Endothelial cell (in vitro differentiated cells): ENCODE results near the gene CACNA1B. TPM values are rescaled to one million over a fixed set of nuclear protein-coding genes. Genes with fewer than 3 reads are reported as not detected.

Experiments used
- DNase-seq: peaks from one replicate; pipeline ENCODE4 v3.0.0; 2021; ENCODE audit warnings: low spot score
- H3K27ac Mint-ChIP-seq: one replicate; pipeline ENCODE4 v1.8.0; 2021; ENCODE audit warnings: mixed read lengths, inconsistent platforms; ENCODE audit not compliant: unreplicated experiment
- H3K27me3 Mint-ChIP-seq: one replicate; pipeline ENCODE4 v1.8.0; 2021; ENCODE audit warnings: mild to moderate bottlenecking, moderate library complexity, mixed read lengths, inconsistent platforms; ENCODE audit not compliant: unreplicated experiment
- H3K36me3 Mint-ChIP-seq: one replicate; pipeline ENCODE4 v1.8.0; 2021; ENCODE audit warnings: mild to moderate bottlenecking, low read depth, mixed read lengths, inconsistent platforms; ENCODE audit not compliant: unreplicated experiment
- H3K4me1 Mint-ChIP-seq: one replicate; pipeline ENCODE4 v1.8.0; 2021; ENCODE audit warnings: mild to moderate bottlenecking, mixed read lengths, inconsistent platforms; ENCODE audit not compliant: unreplicated experiment
- H3K4me3 Mint-ChIP-seq: one replicate; pipeline ENCODE4 v1.8.0; 2021; ENCODE audit warnings: mild to moderate bottlenecking, mixed read lengths, inconsistent platforms; ENCODE audit not compliant: unreplicated experiment
- H3K9me3 Mint-ChIP-seq: one replicate; pipeline ENCODE4 v1.8.0; 2021; ENCODE audit warnings: mixed read lengths, inconsistent platforms; ENCODE audit not compliant: unreplicated experiment
- CTCF ChIP-seq: fragments of 200-600 bp; sonication (generic); IDR thresholded peaks from one replicate; pipeline ENCODE4 v1.5.0; 2021; ENCODE audit warnings: antibody characterized with exemption; ENCODE audit not compliant: unreplicated experiment
- total RNA-seq: library from RNA; stranded (reverse); fragmentation: NEBNext Ultra II Directional; extraction: Animal tissue kit (Norgen Biotek cat#: 25700); gene quantifications from one replicate; pipeline ENCODE4 v1.2.1, GENCODE V29; 2021; ENCODE audit not compliant: unreplicated experiment

Gene CACNA1B
- total RNA-seq, 1 donor from 2014 or later, result 2.0 TPM

DNA sequence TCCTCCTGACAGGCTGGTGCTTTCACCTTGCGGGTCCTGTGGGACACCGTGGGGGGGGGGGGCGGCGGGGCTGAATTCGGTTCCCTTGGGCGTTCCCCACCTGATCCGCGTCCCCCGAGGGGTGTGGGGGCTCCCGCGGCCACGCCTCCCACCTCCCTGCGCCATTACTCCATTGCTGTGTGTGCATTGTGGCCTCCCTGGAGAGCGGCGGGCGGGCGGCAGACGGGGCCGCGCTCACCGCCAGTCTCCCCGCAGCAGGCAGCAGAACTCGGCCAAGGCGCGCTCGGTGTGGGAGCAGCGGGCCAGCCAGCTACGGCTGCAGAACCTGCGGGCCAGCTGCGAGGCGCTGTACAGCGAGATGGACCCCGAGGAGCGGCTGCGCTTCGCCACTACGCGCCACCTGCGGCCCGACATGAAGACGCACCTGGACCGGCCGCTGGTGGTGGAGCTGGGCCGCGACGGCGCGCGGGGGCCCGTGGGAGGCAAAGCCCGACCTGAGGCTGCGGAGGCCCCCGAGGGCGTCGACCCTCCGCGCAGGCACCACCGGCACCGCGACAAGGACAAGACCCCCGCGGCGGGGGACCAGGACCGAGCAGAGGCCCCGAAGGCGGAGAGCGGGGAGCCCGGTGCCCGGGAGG, 145.3 kb downstream of the CACNA1B start:
- Mint-ChIP-seq H3K27ac (no peak overlapping the region), H3K27me3 (peaks cover 8% of the 10 kb centered on the region), H3K36me3 (no peaks in the 10 kb centered on the region), H3K4me3 (no peak overlapping the region), H3K4me1 (no peaks in the 10 kb centered on the region), H3K9me3 (no peaks in the 10 kb centered on the region)
- no peak for TF ChIP-seq CTCF
- DNase-seq, result no peak

GRCh38 chr9:138023394-138024124, 146.0 kb downstream of the CACNA1B start:
- no peak for TF ChIP-seq CTCF
- Mint-ChIP-seq H3K27ac (no peak overlapping the region), H3K9me3 (no peaks in the 10 kb centered on the region), H3K27me3 (peaks cover 8% of the 10 kb centered on the region), H3K4me1 (no peaks in the 10 kb centered on the region), H3K36me3 (no peaks in the 10 kb centered on the region), H3K4me3 (no peak overlapping the region)
- DNase-seq, result no peak

DNA sequence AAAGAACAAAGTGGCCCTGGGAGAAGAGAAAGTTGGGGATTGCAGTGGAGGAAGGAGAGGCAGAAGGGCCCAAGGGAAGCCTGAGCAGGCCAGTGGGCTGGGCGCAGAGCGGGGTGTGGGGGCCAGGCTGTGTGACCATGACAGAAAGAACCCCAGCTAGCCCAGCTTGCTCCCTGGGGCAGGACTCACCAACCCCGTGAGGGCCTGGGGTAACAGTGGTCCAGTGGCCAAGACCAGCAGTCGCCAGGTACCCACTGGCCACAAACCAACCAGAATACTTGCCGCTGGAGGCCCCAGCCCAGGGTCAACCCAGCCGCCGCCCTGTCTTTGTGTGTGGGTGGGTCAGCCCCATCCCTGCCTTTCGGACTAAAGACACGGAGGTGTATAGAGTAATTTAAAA, 146.5 kb downstream of the CACNA1B start:
- no peaks in the 10 kb centered on the region for H3K4me1 Mint-ChIP-seq
- TF ChIP-seq CTCF, result no peak
- H3K9me3 Mint-ChIP-seq, result no peaks in the 10 kb centered on the region
- H3K27me3 Mint-ChIP-seq, result peaks cover 8% of the 10 kb centered on the region
- H3K36me3 Mint-ChIP-seq, result no peaks in the 10 kb centered on the region
- no peak overlapping the region for H3K27ac Mint-ChIP-seq
- H3K4me3 Mint-ChIP-seq, result no peak overlapping the region
- DNase-seq, result no peak

DNA sequence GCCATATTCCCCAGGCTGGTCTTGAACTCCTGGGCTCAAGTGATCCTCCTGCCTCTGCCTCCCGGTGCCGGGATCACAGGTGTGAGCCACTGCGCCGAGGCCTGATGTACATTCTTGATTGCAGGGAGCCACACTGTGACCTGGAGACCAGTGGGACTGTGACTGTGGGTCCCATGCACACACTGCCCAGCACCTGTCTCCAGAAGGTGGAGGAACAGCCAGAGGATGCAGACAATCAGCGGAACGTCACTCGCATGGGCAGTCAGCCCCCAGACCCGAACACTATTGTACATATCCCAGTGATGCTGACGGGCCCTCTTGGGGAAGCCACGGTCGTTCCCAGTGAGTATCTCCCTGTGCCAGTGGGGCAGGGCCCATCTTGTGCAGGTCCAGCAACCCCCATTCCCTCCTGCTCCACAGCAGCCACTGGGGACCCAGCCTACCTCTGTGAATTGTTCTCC, 147.3 kb downstream of the CACNA1B start:
- Mint-ChIP-seq H3K4me1 (no peaks in the 10 kb centered on the region), H3K27ac (no peak overlapping the region), H3K4me3 (no peak overlapping the region), H3K36me3 (no peaks in the 10 kb centered on the region), H3K27me3 (peaks cover 8% of the 10 kb centered on the region), H3K9me3 (no peaks in the 10 kb centered on the region)
- TF ChIP-seq CTCF, result no peak
- no peak for DNase-seq

- TF ChIP-seq CTCF, result no peak
- no peaks in the 10 kb centered on the region for H3K36me3 Mint-ChIP-seq
- no peak overlapping the region for H3K4me3 Mint-ChIP-seq
- no peak overlapping the region for H3K27ac Mint-ChIP-seq
- no peak for DNase-seq
- H3K4me1 Mint-ChIP-seq, result no peaks in the 10 kb centered on the region
- peaks cover 6% of the 10 kb centered on the region for H3K27me3 Mint-ChIP-seq
- H3K9me3 Mint-ChIP-seq, result no peaks in the 10 kb centered on the region
Measured at GRCh38 chr9:138025417-138025816, 147.8 kb downstream of the CACNA1B start.
